HL-60 (cell line): Measurements from ENCODE around the gene SPEF1.

Experiments
- DNase-seq, 2 experiments: peaks; one replicate each; pipeline ENCODE4 v3.0.0-alpha.2; 2010 to 2020; ENCODE audit warnings: low read depth in 1 of 2, low spot score in 1 of 2
- H3K27ac ChIP-seq: fragments of 250-450 bp; sonication (Bioruptor Pico); replicated peaks from 2 replicates; pipeline ENCODE4 v1.5.1; 2020; ENCODE audit warnings: mild to moderate bottlenecking, moderate library complexity
- H3K27me3 ChIP-seq: fragments of 250-450 bp; sonication (Bioruptor Pico); 2 replicates; pipeline ENCODE4 v1.5.1; 2021; ENCODE audit warnings: mild to moderate bottlenecking, moderate library complexity; ENCODE audit not compliant: insufficient read depth, poor library complexity, severe bottlenecking
- H3K4me3 ChIP-seq: replicated peaks from 2 replicates; pipeline ENCODE4 v1.5.1; 2011; ENCODE audit warnings: mild to moderate bottlenecking, control low read depth, low read length; ENCODE audit not compliant: insufficient read depth
- GABPA ChIP-seq: IDR thresholded peaks from 2 replicates; pipeline ENCODE4 v1.6.1; 2012; ENCODE audit warnings: low read depth
- POLR2AphosphoS5 ChIP-seq: IDR thresholded peaks from 2 replicates; pipeline ENCODE4 v1.6.1; 2012; ENCODE audit warnings: low read depth
- SPI1 ChIP-seq: IDR thresholded peaks from 2 replicates; pipeline ENCODE4 v1.6.1; 2012; ENCODE audit warnings: low read depth, mild to moderate bottlenecking, borderline replicate concordance
- TF ChIP-seq, protein P1 (sequence below): IDR thresholded peaks from one replicate; pipeline ENCODE4 v1.5.1; 2011; ENCODE audit warnings: low read length, control low read depth, inconsistent platforms; ENCODE audit not compliant: insufficient read depth
- TF ChIP-seq, protein P2 (sequence below): IDR thresholded peaks from 2 replicates; pipeline ENCODE4 v1.6.1; 2012; ENCODE audit warnings: low read depth; ENCODE audit not compliant: insufficient replicate concordance

Gene SPEF1

DNA sequence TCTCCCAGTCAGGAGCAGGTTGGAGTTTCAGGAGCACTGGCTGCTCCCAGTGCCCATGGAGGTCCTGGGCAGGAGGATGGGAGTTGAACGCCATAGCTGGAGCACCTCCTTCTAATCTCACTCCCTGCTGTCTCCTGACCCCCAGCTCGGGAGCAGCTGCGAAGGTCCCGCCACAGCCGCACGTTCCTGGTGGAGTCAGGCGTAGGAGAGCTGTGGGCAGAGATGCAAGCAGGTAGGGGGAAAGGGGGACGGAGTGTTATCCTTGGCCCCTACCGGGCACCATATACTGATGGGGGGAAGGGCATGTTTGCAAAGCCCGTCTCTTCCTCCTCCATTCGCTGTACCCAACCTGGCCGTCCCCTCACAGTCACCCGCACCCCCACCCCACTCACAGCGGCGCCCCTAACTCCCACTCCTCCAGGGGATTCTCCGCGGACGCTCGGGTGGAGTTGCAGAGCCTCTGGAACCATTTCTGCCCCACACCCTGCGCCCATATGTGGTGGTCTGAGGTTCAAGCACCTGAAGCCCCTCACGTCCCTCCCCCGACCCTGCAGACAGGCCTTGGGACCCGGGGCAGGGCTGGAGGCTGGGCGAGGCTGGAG lies 32.1 kb downstream of the SPEF1 start:
- Histone ChIP-seq H3K27me3 (no peaks in the 10 kb centered on the region), H3K4me3 (no peak overlapping the region), H3K27ac (no peak overlapping the region)
- TF ChIP-seq, protein P1, sequence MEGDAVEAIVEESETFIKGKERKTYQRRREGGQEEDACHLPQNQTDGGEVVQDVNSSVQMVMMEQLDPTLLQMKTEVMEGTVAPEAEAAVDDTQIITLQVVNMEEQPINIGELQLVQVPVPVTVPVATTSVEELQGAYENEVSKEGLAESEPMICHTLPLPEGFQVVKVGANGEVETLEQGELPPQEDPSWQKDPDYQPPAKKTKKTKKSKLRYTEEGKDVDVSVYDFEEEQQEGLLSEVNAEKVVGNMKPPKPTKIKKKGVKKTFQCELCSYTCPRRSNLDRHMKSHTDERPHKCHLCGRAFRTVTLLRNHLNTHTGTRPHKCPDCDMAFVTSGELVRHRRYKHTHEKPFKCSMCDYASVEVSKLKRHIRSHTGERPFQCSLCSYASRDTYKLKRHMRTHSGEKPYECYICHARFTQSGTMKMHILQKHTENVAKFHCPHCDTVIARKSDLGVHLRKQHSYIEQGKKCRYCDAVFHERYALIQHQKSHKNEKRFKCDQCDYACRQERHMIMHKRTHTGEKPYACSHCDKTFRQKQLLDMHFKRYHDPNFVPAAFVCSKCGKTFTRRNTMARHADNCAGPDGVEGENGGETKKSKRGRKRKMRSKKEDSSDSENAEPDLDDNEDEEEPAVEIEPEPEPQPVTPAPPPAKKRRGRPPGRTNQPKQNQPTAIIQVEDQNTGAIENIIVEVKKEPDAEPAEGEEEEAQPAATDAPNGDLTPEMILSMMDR, result no peak
- TF ChIP-seq POLR2AphosphoS5, result no peak
- TF ChIP-seq SPI1, result no peak
- TF ChIP-seq, protein P2, sequence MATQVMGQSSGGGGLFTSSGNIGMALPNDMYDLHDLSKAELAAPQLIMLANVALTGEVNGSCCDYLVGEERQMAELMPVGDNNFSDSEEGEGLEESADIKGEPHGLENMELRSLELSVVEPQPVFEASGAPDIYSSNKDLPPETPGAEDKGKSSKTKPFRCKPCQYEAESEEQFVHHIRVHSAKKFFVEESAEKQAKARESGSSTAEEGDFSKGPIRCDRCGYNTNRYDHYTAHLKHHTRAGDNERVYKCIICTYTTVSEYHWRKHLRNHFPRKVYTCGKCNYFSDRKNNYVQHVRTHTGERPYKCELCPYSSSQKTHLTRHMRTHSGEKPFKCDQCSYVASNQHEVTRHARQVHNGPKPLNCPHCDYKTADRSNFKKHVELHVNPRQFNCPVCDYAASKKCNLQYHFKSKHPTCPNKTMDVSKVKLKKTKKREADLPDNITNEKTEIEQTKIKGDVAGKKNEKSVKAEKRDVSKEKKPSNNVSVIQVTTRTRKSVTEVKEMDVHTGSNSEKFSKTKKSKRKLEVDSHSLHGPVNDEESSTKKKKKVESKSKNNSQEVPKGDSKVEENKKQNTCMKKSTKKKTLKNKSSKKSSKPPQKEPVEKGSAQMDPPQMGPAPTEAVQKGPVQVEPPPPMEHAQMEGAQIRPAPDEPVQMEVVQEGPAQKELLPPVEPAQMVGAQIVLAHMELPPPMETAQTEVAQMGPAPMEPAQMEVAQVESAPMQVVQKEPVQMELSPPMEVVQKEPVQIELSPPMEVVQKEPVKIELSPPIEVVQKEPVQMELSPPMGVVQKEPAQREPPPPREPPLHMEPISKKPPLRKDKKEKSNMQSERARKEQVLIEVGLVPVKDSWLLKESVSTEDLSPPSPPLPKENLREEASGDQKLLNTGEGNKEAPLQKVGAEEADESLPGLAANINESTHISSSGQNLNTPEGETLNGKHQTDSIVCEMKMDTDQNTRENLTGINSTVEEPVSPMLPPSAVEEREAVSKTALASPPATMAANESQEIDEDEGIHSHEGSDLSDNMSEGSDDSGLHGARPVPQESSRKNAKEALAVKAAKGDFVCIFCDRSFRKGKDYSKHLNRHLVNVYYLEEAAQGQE, result no peak
- TF ChIP-seq GABPA, result no peak
- DNase-seq, result no peak

DNA sequence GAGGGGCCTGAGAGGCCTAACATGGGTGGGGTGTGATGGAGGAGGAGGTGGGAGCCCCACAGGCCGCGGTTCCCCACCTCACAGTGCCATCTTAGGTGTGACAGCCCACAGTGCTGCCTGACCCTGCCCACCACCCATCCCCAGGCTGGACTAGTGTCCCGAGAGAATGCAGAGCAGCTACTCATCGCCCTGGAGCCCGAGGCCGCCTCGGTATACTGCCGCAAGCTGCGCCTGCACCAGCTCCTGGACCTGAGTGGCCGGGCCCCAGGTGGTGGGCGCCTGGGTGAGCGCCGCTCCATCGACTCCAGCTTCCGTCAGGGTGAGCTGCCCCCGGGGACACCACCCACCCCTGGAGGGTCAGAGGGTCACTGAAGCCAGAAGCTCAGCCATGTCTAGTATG lies 33.2 kb downstream of the SPEF1 start:
- H3K27ac ChIP-seq, result no peak overlapping the region
- DNase-seq, result no peak
- H3K4me3 ChIP-seq, result no peak overlapping the region
- peaks cover 2% of the 10 kb centered on the region for H3K27me3 ChIP-seq
- TF ChIP-seq, protein P2, result no peak
- TF ChIP-seq GABPA (no peak), SPI1 (no peak), POLR2AphosphoS5 (no peak)
- TF ChIP-seq, protein P1, result no peak

DNA sequence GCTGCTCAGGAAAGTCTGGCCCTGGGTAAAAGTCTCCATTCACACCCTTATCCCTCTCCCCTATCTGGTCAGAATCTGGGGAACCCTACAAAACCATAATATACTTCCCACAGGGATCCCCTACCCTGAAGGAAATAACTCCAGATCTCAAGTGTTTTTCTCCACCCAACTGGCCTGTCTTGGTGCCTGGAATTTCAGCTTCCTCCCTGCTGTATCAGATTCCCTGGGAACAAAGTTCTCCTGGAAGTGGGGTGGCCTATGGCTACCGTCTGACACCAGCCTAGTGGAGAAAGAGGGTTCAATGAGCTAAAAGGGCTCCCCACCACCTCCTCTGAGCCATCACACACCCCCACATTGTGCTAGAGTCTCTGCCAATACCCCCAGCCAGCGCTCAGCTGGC lies 33.8 kb downstream of the SPEF1 start:
- no peak for TF ChIP-seq GABPA
- TF ChIP-seq SPI1, result no peak
- TF ChIP-seq POLR2AphosphoS5, result no peak
- TF ChIP-seq, protein P1, result no peak
- TF ChIP-seq, protein P2, result no peak
- H3K4me3 ChIP-seq, result no peak overlapping the region
- H3K27ac ChIP-seq, result no peak overlapping the region
- peaks cover 2% of the 10 kb centered on the region for H3K27me3 ChIP-seq
- DNase-seq, result no peak
